Ecto neural progenitor cell (in vitro differentiated cells): ENCODE results near the gene HDAC11.
"Not testable (repeated sequence)": the region's sequence is repeated elsewhere in the genome, so short reads cannot be mapped to it uniquely, and the experiment has no call there.

ENCODE experiments used
- DNase-seq: peaks from one replicate; pipeline ENCODE4 v3.0.0-alpha.2; 2018; ENCODE audit warnings: low spot score

Gene HDAC11

GRCh38 chr3:13479582-13480339 lies at the start of gene HDAC11:
Gene HDAC11, plus strand, starts transcription at chr3:13480306. Its CDS starts 42 bp downstream, at chr3:13480348.
- DNase-seq: peak; percentile 99

- DNase-seq: not testable (repeated sequence)
Observed at GRCh38 chr3:13430411-13430875, 49.7 kb upstream of the HDAC11 start.

GRCh38 chr3:13432093-13432492 lies 48.0 kb upstream of the HDAC11 start:
- DNase-seq: no peak

- no peak for DNase-seq
Observed at GRCh38 chr3:13433912-13434311, 46.2 kb upstream of the HDAC11 start.

GRCh38 chr3:13436213-13436612 lies 43.9 kb upstream of the HDAC11 start:
- DNase-seq: not testable (repeated sequence)

- DNase-seq: no peak
Observed at GRCh38 chr3:13440204-13440817, 39.8 kb upstream of the HDAC11 start.

- not testable (repeated sequence) for DNase-seq
Observed at GRCh38 chr3:13442882-13443281, 37.2 kb upstream of the HDAC11 start.

- DNase-seq: no peak
Observed at GRCh38 chr3:13451301-13451673, 28.8 kb upstream of the HDAC11 start.

- no peak for DNase-seq
Observed at GRCh38 chr3:13452490-13453335, 27.4 kb upstream of the HDAC11 start.

DNA sequence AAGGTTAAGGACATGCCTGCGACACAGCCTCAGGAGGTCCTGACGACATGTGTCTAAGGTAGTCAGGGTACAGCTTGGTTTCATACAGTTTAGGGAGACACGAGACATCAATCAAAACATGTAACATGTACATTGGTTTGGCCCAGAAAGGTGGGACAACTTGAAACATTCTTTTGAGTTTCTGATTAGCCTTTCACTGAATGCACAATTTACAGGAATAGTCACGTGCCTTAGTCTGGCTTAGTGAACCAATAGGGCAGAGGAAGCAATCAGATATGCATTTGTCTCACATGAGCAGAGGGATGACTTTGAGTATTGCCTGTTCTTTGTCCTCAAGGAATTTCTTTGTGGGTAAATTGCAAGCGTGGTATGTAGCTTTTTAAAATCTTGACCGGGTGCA lies 24.5 kb upstream of the HDAC11 start:
- no peak for DNase-seq

- DNase-seq: no peak
Observed at GRCh38 chr3:13457593-13457992, 22.5 kb upstream of the HDAC11 start.

GRCh38 chr3:13459605-13460340 lies 20.3 kb upstream of the HDAC11 start:
- DNase-seq: no peak

DNA sequence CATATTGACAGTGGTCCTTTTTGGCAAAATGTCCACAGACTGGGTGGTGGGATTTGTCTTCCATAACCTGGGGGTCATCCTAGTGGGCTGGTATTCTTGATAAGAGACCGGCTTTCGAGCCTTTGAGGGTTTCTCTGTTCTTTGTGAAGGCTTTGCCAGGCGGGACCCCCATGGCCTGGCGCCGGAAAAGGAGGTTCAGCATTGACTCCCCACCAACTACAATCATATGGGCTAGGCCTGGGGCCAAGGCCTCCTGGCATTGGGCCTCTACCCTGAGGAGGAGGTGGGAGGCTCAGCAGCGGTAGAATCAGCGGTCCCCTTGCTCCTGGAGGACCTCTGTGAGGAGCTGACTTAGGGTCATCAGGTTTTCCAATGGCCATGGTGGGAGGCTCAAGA lies 19.8 kb upstream of the HDAC11 start:
- no peak for DNase-seq

DNA sequence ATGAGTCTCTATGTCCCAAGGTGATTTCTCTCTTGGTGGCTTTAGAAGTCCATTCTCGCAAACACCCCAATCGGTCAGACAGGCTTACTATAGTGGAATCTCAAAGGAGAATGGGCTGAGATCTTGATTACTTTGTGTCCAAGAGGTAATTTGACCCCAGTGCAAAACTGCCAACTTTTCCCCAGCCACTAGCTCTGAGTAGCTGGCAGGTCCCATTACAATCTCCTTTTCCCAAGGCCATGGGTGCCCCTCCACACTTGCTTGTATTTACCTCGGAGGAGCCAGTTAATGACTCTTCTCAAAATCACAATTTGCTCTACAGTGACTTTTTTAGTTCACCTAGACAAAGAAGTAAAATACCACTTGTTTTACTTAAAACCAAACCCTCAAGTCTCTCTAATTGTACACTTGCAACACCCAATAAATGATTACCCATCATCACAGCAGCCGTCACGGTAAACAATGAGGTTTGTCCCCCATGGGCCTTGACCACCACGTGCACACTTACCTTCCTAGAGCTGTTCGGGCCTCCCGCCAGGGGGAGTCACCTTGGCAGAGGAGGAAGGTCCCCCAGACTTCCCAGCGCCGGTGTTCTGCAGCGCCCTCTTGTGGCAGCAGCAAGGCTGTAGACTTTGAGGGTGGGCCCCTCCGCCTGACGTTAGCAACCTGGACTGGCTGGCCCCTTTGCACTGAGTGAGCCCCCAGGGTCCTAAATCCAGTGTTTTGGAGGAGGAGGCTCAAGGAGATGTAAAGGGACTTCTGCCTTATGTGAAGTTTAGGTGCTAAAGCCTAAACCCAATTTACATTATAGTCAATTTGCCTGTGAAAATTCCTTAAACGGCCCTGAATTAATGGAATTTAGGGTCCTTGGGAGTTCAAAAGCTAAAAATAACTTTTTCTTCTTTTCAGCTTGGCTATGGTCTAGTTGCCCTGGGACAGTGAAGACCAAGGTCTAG lies 18.7 kb upstream of the HDAC11 start:
- DNase-seq: peak; percentile 89

- DNase-seq: no peak
Observed at GRCh38 chr3:13462125-13462629, 17.9 kb upstream of the HDAC11 start.

GRCh38 chr3:13462822-13463221 lies 17.3 kb upstream of the HDAC11 start:
- no peak for DNase-seq

DNA sequence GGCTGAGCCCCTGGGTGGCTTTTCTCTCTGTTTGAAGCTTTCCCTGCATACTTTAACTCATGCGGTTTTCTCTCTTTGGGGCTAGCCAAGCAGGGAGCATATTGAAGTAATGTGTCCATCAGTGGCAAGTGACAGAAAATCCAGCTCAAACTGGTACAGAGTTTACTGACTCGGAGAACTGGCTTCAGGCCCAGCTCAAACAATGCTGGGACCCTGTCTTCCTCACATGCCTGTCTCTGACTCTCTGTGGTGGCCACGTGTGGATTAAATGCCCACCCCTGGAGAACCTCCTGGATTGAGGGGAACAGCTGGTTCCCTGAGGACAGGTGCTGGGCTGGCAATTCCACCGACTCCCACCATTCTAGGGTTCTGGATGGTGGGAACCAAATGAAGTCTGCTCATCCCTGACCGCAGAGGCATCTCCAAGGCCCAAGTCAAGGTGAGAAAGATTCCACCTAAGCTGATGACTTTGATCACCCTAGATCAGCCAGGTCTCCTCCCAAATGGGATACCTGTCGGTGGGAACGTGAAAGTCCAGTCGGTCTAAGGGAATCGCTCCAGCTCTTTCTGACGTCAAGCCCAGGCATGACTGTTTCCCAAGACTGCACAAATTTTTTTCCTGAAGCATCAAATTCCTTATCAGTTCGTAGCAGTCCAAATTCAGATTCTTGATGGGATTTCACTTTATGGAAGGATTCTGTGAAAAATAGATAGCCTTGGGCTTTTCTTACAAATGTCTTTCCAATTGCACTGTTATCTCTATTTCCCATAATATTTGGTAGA lies 16.3 kb upstream of the HDAC11 start:
- no peak for DNase-seq

DNA sequence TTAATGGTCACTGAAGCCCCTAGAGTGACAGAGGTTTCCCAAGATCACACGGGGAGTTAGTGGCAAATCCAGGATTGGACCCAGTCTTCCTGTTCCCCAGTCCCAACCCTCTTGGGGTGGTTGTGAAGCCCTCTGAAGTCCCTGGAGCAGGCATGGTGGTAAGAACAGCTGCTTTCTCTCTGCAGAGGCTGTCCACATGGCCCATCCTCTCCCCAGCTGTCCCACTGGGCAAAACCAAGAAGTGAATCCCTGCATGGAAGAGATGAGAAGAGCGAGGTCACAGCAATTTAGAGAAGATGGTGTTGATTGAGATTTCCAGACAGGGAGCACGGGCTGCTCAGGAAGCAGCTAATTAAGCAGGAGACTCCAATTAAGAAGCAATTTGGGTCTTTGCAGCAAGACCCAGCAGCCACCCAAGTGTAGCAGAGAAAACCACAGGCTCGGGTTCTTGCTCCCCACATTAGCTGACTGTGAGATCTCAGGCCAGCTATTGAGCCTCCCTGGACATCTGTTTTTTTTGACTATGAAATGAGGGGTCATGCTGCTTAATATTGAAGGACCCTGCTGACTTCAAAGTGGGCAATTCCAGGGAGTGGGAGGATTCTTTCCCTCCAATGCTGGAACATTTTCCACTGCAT lies 14.8 kb upstream of the HDAC11 start:
- DNase-seq: no peak

- DNase-seq: no peak
Observed at GRCh38 chr3:13466781-13467180, 13.3 kb upstream of the HDAC11 start.
